SK-N-SH treated with all-trans-retinoic acid at 6 μM for 48 hours (cell line): ENCODE data around the gene MTUS2.
A peak's percentile ranks its signal among the peaks of the same experiment; 100 is the strongest.

Experiments
- ATAC-seq: fragments of 200-7000 bp; cut with Tn5 transposase; 3 replicates; pipeline ENCODE4 v1.9.1; 2020; ENCODE audit warnings: mild to moderate bottlenecking, moderate library complexity
- ARNTL ChIP-seq: fragments of 450-650 bp; formaldehyde crosslinking; IDR thresholded peaks from 2 replicates; pipeline ENCODE4 v1.5.0; 2020; ENCODE audit warnings: low read depth, mild to moderate bottlenecking, moderate library complexity, borderline replicate concordance
- CREB5 ChIP-seq: fragments of 250-450 bp; sonication (Bioruptor Pico); IDR thresholded peaks from 2 replicates; pipeline ENCODE4 v1.5.1; 2020; ENCODE audit warnings: low read depth, mild to moderate bottlenecking, moderate library complexity
- ESRRG ChIP-seq: fragments of 250-450 bp; sonication (Bioruptor Pico); IDR thresholded peaks from 2 replicates; pipeline ENCODE4 v1.6.1; 2021; ENCODE audit warnings: mild to moderate bottlenecking
- GLIS3 ChIP-seq: fragments of 250-450 bp; sonication (Bioruptor Pico); IDR thresholded peaks from 2 replicates; pipeline ENCODE4 v1.5.0; 2020; ENCODE audit warnings: mild to moderate bottlenecking, moderate library complexity
- ISL1 ChIP-seq: fragments of 250-450 bp; sonication (Bioruptor Pico); IDR thresholded peaks from 2 replicates; pipeline ENCODE4 v2.1.2; 2022; ENCODE audit warnings: mild to moderate bottlenecking, moderate library complexity
- PPARA ChIP-seq: fragments of 250-450 bp; sonication (Bioruptor Pico); IDR thresholded peaks from 2 replicates; pipeline ENCODE4 v1.5.0; 2020; ENCODE audit warnings: mild to moderate bottlenecking, borderline replicate concordance
- RARB ChIP-seq: fragments of 250-450 bp; sonication (Bioruptor Pico); IDR thresholded peaks from 2 replicates; pipeline ENCODE4 v1.8.0; 2021; ENCODE audit warnings: mild to moderate bottlenecking, moderate library complexity
- SNAI2 ChIP-seq: fragments of 250-450 bp; sonication (Bioruptor Pico); IDR thresholded peaks from 2 replicates; pipeline ENCODE4 v1.5.0; 2020; ENCODE audit warnings: mild to moderate bottlenecking, moderate library complexity
- TOX ChIP-seq: fragments of 250-450 bp; sonication (Bioruptor Pico); IDR thresholded peaks from 2 replicates; pipeline ENCODE4 v1.8.0; 2021; ENCODE audit warnings: mild to moderate bottlenecking, moderate library complexity, borderline replicate concordance
- ZC3H10 ChIP-seq: fragments of 250-450 bp; sonication (Bioruptor Pico); IDR thresholded peaks from 2 replicates; pipeline ENCODE4 v1.5.1; 2021; ENCODE audit warnings: mild to moderate bottlenecking, moderate library complexity
- ZFP3 ChIP-seq: fragments of 250-450 bp; sonication (Bioruptor Pico); IDR thresholded peaks from 2 replicates; pipeline ENCODE4 v1.5.0; 2020; ENCODE audit warnings: mild to moderate bottlenecking, moderate library complexity
- ZFP30 ChIP-seq: fragments of 450-650 bp; formaldehyde crosslinking; IDR thresholded peaks from 2 replicates; pipeline ENCODE4 v1.5.0; 2022; ENCODE audit warnings: mild to moderate bottlenecking, moderate library complexity
- ZNF565 ChIP-seq: fragments of 450-650 bp; formaldehyde crosslinking; conservative IDR thresholded peaks from 2 replicates; pipeline ENCODE4 v1.5.0; 2020; ENCODE audit warnings: low read depth, mild to moderate bottlenecking, moderate library complexity
- ZNF70 ChIP-seq: fragments of 450-650 bp; formaldehyde crosslinking; IDR thresholded peaks from 2 replicates; pipeline ENCODE4 v1.5.0; 2020; ENCODE audit warnings: mild to moderate bottlenecking, moderate library complexity
- ZNF8 ChIP-seq: fragments of 450-650 bp; formaldehyde crosslinking; IDR thresholded peaks from 2 replicates; pipeline ENCODE4 v1.5.0; 2020; ENCODE audit warnings: mild to moderate bottlenecking, moderate library complexity
- TF ChIP-seq, protein P1 (sequence below): fragments of 250-450 bp; sonication (Bioruptor Pico); IDR thresholded peaks from 2 replicates; pipeline ENCODE4 v1.5.1; 2021; ENCODE audit warnings: mild to moderate bottlenecking, moderate library complexity
- TF ChIP-seq, protein P2 (sequence below): fragments of 250-450 bp; sonication (Bioruptor Pico); IDR thresholded peaks from 2 replicates; pipeline ENCODE4 v1.5.0; 2020; ENCODE audit warnings: mild to moderate bottlenecking, moderate library complexity
- TF ChIP-seq, protein P3 (sequence below): fragments of 250-450 bp; sonication (Bioruptor Pico); IDR thresholded peaks from 2 replicates; pipeline ENCODE4 v1.8.0; 2021; ENCODE audit warnings: low read depth, mild to moderate bottlenecking, moderate library complexity, borderline replicate concordance
- TF ChIP-seq, protein P4 (sequence below): fragments of 250-450 bp; sonication (Bioruptor Pico); IDR thresholded peaks from 2 replicates; pipeline ENCODE4 v1.8.0; 2020; ENCODE audit warnings: mild to moderate bottlenecking, moderate library complexity, borderline replicate concordance

Gene MTUS2

GRCh38 chr13:29507356-29507755 is 687.2 kb downstream of the MTUS2 start:
- ATAC-seq = no peak

DNA sequence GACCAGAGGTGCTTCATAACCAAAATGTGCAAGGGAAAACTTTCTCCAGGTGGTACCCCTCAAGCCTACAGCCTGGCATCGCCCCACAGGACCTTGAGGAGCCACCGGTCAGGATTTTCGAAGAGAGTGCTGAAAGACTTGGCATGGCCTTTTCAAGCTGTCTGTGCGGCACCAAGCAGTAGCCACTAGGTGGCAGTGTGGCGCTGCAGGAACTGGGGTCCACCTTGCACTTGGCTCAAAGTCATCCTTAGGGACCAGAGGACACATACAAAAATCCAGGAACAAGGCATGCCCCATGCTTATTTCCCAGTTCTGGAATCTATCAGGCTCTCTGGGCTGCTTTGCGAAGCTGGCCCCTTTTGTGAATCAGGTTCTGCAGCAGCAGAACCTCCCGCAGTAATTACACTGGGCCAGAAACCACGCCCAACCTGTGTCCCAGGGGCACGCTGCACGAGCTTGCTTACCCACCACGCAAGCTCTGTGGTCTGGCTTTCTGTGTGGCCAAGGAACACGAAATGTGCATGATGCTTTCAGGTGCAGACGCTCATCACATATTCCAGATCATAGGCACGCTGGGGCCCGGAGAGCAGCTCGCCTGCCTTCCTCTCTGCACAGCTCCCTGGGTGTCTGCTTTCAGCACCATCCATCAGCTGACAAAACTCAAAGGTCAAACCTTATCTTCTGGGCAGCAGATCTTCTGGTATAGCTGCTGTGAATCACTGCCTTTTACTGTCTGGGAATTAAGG is 688.2 kb downstream of the MTUS2 start:
- no peak for TF ChIP-seq ZNF565
- TF ChIP-seq ISL1 (CRISPR knock-in tag) = 0 out of 2 replicates have a peak, but pooled peaks have one; percentile 12
- ATAC-seq = peak; percentile 93

More at GRCh38 chr13:29507356-29507755, 687.2 kb downstream of the MTUS2 start:
- TF ChIP-seq ZNF8 (CRISPR knock-in tag) (no peak), ZNF565 (no peak)

- 0 out of 3 replicates have a peak, but pooled peaks have one; percentile 3 for ATAC-seq
- 0 out of 2 replicates have a peak, but pooled peaks have one; percentile 3 for TF ChIP-seq ISL1 (CRISPR knock-in tag)
- TF ChIP-seq, protein P1, sequence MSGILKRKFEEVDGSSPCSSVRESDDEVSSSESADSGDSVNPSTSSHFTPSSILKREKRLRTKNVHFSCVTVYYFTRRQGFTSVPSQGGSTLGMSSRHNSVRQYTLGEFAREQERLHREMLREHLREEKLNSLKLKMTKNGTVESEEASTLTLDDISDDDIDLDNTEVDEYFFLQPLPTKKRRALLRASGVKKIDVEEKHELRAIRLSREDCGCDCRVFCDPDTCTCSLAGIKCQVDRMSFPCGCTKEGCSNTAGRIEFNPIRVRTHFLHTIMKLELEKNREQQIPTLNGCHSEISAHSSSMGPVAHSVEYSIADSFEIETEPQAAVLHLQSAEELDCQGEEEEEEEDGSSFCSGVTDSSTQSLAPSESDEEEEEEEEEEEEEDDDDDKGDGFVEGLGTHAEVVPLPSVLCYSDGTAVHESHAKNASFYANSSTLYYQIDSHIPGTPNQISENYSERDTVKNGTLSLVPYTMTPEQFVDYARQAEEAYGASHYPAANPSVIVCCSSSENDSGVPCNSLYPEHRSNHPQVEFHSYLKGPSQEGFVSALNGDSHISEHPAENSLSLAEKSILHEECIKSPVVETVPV (CRISPR knock-in tag) = no peak
- TF ChIP-seq, protein P2, sequence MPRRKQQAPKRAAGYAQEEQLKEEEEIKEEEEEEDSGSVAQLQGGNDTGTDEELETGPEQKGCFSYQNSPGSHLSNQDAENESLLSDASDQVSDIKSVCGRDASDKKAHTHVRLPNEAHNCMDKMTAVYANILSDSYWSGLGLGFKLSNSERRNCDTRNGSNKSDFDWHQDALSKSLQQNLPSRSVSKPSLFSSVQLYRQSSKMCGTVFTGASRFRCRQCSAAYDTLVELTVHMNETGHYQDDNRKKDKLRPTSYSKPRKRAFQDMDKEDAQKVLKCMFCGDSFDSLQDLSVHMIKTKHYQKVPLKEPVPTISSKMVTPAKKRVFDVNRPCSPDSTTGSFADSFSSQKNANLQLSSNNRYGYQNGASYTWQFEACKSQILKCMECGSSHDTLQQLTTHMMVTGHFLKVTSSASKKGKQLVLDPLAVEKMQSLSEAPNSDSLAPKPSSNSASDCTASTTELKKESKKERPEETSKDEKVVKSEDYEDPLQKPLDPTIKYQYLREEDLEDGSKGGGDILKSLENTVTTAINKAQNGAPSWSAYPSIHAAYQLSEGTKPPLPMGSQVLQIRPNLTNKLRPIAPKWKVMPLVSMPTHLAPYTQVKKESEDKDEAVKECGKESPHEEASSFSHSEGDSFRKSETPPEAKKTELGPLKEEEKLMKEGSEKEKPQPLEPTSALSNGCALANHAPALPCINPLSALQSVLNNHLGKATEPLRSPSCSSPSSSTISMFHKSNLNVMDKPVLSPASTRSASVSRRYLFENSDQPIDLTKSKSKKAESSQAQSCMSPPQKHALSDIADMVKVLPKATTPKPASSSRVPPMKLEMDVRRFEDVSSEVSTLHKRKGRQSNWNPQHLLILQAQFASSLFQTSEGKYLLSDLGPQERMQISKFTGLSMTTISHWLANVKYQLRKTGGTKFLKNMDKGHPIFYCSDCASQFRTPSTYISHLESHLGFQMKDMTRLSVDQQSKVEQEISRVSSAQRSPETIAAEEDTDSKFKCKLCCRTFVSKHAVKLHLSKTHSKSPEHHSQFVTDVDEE (CRISPR knock-in tag) = no peak
- no peak for TF ChIP-seq ZC3H10
These were observed 688.7 kb downstream of the MTUS2 start for GRCh38 chr13:29508876-29509252.

- TF ChIP-seq ZFP3 (CRISPR knock-in tag) = no peak
- TF ChIP-seq ZFP30 (CRISPR knock-in tag) = no peak
- TF ChIP-seq, protein P2 (CRISPR knock-in tag) = no peak
- TF ChIP-seq, protein P1 (CRISPR knock-in tag) = no peak
- no peak for TF ChIP-seq PPARA (CRISPR knock-in tag)
- no peak for TF ChIP-seq ZC3H10
- no peak for TF ChIP-seq ESRRG (CRISPR knock-in tag)
- no peak for TF ChIP-seq RARB
- TF ChIP-seq ISL1 (CRISPR knock-in tag) = no peak
- no peak for TF ChIP-seq TOX (CRISPR knock-in tag)
- no peak for TF ChIP-seq ARNTL (CRISPR knock-in tag)
- no peak for TF ChIP-seq ZNF70 (CRISPR knock-in tag)
- TF ChIP-seq, protein P3, sequence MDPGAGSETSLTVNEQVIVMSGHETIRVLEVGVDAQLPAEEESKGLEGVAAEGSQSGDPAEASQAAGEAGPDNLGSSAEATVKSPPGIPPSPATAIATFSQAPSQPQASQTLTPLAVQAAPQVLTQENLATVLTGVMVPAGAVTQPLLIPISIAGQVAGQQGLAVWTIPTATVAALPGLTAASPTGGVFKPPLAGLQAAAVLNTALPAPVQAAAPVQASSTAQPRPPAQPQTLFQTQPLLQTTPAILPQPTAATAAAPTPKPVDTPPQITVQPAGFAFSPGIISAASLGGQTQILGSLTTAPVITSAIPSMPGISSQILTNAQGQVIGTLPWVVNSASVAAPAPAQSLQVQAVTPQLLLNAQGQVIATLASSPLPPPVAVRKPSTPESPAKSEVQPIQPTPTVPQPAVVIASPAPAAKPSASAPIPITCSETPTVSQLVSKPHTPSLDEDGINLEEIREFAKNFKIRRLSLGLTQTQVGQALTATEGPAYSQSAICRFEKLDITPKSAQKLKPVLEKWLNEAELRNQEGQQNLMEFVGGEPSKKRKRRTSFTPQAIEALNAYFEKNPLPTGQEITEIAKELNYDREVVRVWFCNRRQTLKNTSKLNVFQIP (CRISPR knock-in tag) = no peak
- no peak for TF ChIP-seq ZNF8 (CRISPR knock-in tag)
- TF ChIP-seq GLIS3 (CRISPR knock-in tag) = no peak
- TF ChIP-seq ZNF565 = no peak
- no peak for TF ChIP-seq SNAI2 (CRISPR knock-in tag)
- TF ChIP-seq, protein P4, sequence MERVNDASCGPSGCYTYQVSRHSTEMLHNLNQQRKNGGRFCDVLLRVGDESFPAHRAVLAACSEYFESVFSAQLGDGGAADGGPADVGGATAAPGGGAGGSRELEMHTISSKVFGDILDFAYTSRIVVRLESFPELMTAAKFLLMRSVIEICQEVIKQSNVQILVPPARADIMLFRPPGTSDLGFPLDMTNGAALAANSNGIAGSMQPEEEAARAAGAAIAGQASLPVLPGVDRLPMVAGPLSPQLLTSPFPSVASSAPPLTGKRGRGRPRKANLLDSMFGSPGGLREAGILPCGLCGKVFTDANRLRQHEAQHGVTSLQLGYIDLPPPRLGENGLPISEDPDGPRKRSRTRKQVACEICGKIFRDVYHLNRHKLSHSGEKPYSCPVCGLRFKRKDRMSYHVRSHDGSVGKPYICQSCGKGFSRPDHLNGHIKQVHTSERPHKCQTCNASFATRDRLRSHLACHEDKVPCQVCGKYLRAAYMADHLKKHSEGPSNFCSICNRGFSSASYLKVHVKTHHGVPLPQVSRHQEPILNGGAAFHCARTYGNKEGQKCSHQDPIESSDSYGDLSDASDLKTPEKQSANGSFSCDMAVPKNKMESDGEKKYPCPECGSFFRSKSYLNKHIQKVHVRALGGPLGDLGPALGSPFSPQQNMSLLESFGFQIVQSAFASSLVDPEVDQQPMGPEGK = no peak
- no peak for TF ChIP-seq CREB5
- no peak for ATAC-seq
These were observed 690.0 kb downstream of the MTUS2 start for GRCh38 chr13:29509999-29510589.
